Right lobe of liver (tissue), 6 donors: ENCODE measurements around the gene SIL1. TPM values are rescaled to one million over a fixed set of nuclear protein-coding genes. Genes with fewer than 3 reads are reported as not detected.

Source experiments
- ATAC-seq, 4 donors: fragments of 200-7000 bp; cut with Tn5 transposase; one replicate each; pipeline ENCODE4 v1.9.1; 2020; ENCODE audit warnings: mild to moderate bottlenecking in 4 of 4, moderate library complexity in 4 of 4
- DNase-seq, 3 donors: peaks; one replicate each; pipeline ENCODE4 v3.0.0-alpha.2; 2020
- H3K27ac ChIP-seq, 3 donors: fragments of 200-600 bp; one replicate each; pipeline ENCODE4 v1.8.0; 2022
- H3K27me3 ChIP-seq, 2 donors: fragments of 200-600 bp; one replicate each; pipeline ENCODE4 v1.8.0; 2022
- H3K36me3 ChIP-seq, 4 donors: fragments of 200-600 bp; sonication (generic) in 1 of 4; one replicate each; pipeline versions ENCODE4 v1.5.1 to v1.8.0; 2017 to 2022; ENCODE audit warnings: control low read depth in 1 of 4
- H3K4me1 ChIP-seq, 4 donors: fragments of 200-600 bp; sonication (generic) in 1 of 4; one replicate each; pipeline versions ENCODE4 v1.5.1 to v1.8.0; 2017 to 2022; ENCODE audit warnings: control low read depth in 1 of 4
- H3K4me3 ChIP-seq, 3 donors: fragments of 200-600 bp; one replicate each; pipeline ENCODE4 v1.8.0; 2022
- H3K9me3 ChIP-seq, 4 donors: fragments of 200-600 bp; sonication (generic) in 1 of 4; one replicate each; pipeline versions ENCODE4 v1.5.1 to v1.8.0; 2017 to 2022; ENCODE audit warnings: control low read depth in 1 of 4
- POLR2A ChIP-seq: fragments of 450-650 bp; IDR thresholded peaks from one replicate; pipeline ENCODE4 v1.6.1; 2017; ENCODE audit warnings: antibody characterized with exemption, mild to moderate bottlenecking
- WGBS: methylation state at CpG from one replicate; pipeline ENCODE4 v1.1.6; 2018; ENCODE audit warnings: low coverage, low lambda C conversion rate; ENCODE audit not compliant: insufficient coverage; ENCODE audit errors: missing lambda C conversion rate; 5-methylcytosine and 5-hydroxymethylcytosine counted together
- intact Hi-C, 2 donors: fragments of 100-400 bp; cut with DNase I; formaldehyde crosslinking; loops; one replicate each; pipeline versions ENCODE4 v1.11.2 to v1.14.1; 2022
- total RNA-seq, 6 experiments: library from RNA; depleted of rRNA in 2 of 6; stranded (reverse); fragments of >200 nt in 2 of 6; fragmentation: NEBNext Ultra II Directional in 3 of 6; extraction: Animal tissue kit (Norgen Biotek cat#: 25700) in 3 of 6; gene quantifications; one replicate each; pipeline versions ENCODE4 v1.1.0 to v1.2.4, GENCODE V29; 2016 to 2023
- TF ChIP-seq, protein P1 (sequence below), 4 donors: fragments of 200-600 bp in 3 of 4; fragments of 450-650 bp in 1 of 4; IDR thresholded peaks; one replicate each; pipeline versions ENCODE4 v1.5.1 to v1.8.0; 2016 to 2022; ENCODE audit warnings: antibody characterized with exemption in 4 of 4, mild to moderate bottlenecking in 2 of 4
- donor health status: DM: no; HTN: yes; CAD: no.
- donor health status: DM: no; HTN: no; CAD: no.
- donor health status: DM: no; HTN: no; CAD: no.
- donor health status: DM: no; HTN: yes; CAD: no.
- donor health status: DM: no; HTN: yes; CAD: no.

Gene SIL1
- total RNA-seq, 6 experiments from 2014 or later = 57.6 to 94.9 (median 67.0) TPM

DNA sequence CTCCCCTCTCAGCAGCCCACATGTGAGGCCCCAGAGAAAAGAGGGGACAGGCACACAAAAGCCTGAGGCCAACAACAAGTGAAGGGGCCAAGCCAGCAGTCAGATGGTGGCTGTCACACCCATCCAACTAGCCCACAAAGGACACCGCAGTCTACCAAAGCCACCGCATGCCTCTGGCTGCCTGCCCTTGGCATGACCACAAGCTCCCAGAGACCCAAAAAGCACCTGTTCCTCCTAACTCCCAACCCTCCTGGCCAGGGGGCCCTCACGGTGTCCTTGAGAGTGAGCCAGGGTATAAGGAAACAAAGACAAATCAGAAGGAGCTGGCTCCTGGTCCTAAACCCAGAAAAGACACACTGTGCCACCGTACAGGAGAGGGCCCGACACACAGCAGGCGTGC lies 245.2 kb downstream of the SIL1 start:
- WGBS = 16% methylated on average over 4 of the region's 6 CpGs
- TF ChIP-seq, protein P1, sequence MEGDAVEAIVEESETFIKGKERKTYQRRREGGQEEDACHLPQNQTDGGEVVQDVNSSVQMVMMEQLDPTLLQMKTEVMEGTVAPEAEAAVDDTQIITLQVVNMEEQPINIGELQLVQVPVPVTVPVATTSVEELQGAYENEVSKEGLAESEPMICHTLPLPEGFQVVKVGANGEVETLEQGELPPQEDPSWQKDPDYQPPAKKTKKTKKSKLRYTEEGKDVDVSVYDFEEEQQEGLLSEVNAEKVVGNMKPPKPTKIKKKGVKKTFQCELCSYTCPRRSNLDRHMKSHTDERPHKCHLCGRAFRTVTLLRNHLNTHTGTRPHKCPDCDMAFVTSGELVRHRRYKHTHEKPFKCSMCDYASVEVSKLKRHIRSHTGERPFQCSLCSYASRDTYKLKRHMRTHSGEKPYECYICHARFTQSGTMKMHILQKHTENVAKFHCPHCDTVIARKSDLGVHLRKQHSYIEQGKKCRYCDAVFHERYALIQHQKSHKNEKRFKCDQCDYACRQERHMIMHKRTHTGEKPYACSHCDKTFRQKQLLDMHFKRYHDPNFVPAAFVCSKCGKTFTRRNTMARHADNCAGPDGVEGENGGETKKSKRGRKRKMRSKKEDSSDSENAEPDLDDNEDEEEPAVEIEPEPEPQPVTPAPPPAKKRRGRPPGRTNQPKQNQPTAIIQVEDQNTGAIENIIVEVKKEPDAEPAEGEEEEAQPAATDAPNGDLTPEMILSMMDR (IDR thresholded peaks at IDR 0.05) = no peak
- TF ChIP-seq POLR2A = no peak

DNA sequence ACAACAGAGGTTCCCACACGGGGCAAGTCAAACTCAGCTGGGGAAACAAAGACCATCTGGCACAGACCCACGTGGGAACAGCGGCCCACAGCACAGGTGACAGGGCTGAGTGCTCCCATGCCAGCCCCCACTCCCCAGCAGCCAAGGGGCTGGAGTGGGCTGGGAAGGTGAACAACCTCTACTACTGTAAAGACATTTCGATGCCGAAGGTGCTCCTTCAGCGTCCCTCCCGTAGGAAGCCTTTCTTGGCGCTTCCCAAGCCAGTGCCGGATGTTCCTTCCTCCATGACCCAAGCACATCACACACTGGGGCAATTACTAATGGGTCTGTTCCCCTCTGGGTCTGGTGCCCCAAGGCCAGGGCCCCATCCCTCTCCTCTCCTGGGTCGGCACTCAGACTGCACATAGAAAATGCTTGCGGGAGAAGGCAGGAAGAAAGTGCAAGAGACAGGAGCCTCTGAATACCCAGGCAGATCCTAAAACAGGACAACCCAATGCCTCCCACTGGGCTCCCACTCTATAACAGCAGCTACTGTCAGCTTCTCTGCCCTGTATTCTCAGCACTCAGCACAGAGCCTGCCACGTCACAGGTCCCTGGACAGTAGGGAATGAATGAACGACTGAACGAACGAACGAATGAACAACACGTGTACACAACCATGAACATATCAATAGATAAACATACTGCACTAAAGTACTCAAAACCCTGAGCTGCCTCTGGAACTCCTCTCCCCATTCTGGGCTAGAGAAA lies 246.0 kb downstream of the SIL1 start:
- Histone ChIP-seq H3K4me3 (no peak overlapping the region), H3K4me1 (peaks cover 0 to 26% (median 8%) of the 10 kb centered on the region in 4 donors), H3K27ac (no peak overlapping the region), H3K9me3 (no peaks in the 10 kb centered on the region), H3K27me3 (no peaks in the 10 kb centered on the region), H3K36me3 (peaks cover 0 to 6% (median 2%) of the 10 kb centered on the region in 4 donors)
- ATAC-seq (no peak), DNase-seq (no peak)
- WGBS = 73% methylated on average over 6 of the region's 17 CpGs
- no peak for TF ChIP-seq POLR2A
- TF ChIP-seq, protein P1 (IDR thresholded peaks at IDR 0.05) = no peak
- intact Hi-C loops = no loop called here

More for the DNA sequence above, 245.2 kb downstream of the SIL1 start:
- no peak overlapping the region for H3K4me3 ChIP-seq
- intact Hi-C loops = no loop called here
- no peaks in the 10 kb centered on the region for H3K36me3 ChIP-seq
- peaks cover 0 to 26% (median 8%) of the 10 kb centered on the region in 4 donors for H3K4me1 ChIP-seq
- no peaks in the 10 kb centered on the region for H3K9me3 ChIP-seq
- DNase-seq (no peak), ATAC-seq (no peak)
- H3K27me3 ChIP-seq = no peaks in the 10 kb centered on the region
- H3K27ac ChIP-seq = no peak overlapping the region

DNA sequence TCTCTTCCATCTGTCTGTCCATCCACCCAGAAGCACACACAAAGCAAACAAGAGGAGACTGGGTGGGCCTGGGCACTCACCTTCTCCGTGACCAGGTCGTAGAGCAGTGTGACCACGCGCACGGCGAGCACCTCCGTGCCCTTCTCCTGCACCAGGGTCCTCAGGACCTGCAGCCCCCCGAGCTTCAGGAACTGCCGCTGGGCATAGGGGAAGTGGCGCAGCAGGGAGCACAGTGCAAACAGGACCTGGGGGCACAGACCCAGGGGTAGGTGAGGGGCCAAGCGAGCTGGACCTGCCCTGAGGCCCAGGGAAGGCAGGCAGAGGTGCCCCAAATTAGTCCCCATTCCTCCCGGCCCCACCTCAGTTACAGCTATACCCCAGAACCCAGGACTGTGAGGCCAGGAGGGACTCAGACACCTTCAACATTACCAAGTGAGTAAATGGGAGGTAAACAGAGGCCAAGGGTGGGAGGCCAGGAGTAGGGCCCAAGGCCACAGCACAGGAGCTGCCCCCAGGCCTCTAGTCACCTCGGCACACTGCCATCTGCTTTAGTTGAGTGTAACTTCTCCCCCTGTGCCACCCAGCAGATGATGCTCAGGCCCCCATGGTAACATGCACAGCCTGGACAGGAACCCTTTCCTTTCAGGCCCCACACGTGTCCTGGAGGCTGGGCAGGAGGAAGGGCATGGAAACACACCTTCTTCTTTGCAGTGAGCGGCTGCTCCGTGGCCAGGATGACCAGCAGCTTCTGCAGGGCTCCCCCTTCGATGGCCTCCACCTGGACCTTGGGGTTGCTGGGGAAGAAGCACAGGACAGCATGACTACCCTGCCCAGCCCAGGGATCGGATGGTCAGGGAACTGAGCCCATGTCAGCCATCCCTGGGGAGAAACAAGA lies 246.8 kb downstream of the SIL1 start:
- TF ChIP-seq POLR2A = no peak
- TF ChIP-seq, protein P1 (IDR thresholded peaks at IDR 0.05) = no peak
- no peak overlapping the region for H3K27ac ChIP-seq
- DNase-seq (no peak), ATAC-seq (no peak)
- H3K4me1 ChIP-seq = peaks cover 0 to 26% (median 8%) of the 10 kb centered on the region in 4 donors
- intact Hi-C loops = no loop called here
- 100% methylated on average over 2 of the region's 18 CpGs for WGBS
- no peaks in the 10 kb centered on the region for H3K9me3 ChIP-seq
- no peaks in the 10 kb centered on the region for H3K27me3 ChIP-seq
- no peak overlapping the region for H3K4me3 ChIP-seq
- H3K36me3 ChIP-seq = peaks cover 0 to 14% (median 5%) of the 10 kb centered on the region in 4 donors

DNA sequence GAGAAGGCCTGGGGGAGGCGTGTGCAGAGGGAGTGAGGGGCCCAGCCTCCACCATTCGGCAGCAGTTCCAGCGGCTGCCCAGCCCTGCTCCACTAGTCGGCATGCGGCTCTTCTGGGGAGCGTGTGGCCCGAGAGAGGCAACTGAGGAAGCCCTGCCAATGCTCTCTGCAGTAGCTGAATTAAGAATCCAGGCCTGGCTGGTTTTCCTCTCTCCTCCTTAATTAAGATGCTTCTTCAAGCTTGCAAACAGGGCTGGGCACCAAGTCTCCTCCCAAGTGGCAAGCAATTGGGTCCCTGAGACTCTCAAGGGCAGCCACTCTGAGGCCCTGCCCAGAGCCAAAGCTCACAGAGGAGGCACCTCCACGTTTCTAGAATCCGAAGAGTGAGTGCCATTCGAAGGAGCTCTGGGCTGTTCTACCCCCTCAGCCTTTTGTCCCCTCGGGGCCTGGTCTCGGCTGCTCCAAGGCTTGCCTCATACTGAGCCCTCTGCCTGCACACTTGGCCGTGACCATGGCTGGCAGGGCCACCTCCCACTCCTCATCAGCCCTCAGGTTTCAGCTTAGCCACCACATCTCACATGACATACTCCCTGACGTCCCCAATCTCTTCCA lies 247.6 kb downstream of the SIL1 start:
- H3K36me3 ChIP-seq = peaks cover 0 to 15% (median 6%) of the 10 kb centered on the region in 4 donors
- DNase-seq (no peak), ATAC-seq (no peak)
- 70% methylated on average over 2 of the region's 14 CpGs for whole genome bisulfite sequencing
- no peak for TF ChIP-seq POLR2A
- TF ChIP-seq, protein P1 (IDR thresholded peaks at IDR 0.05) = no peak
- H3K4me3 ChIP-seq = no peak overlapping the region
- H3K27me3 ChIP-seq = no peaks in the 10 kb centered on the region
- intact Hi-C loops = no loop called here
- H3K9me3 ChIP-seq = no peaks in the 10 kb centered on the region
- H3K27ac ChIP-seq = no peak overlapping the region
- H3K4me1 ChIP-seq = peaks cover 0 to 20% (median 7%) of the 10 kb centered on the region in 4 donors
